Epidermal melanocyte (primary cell): Measurements from ENCODE around the gene ETV5.

Source experiments
- DNase-seq: peaks from one replicate; pipeline ENCODE4 v3.0.0; 2011; ENCODE audit warnings: low spot score; ENCODE audit not compliant: insufficient read length

Gene ETV5

DNA sequence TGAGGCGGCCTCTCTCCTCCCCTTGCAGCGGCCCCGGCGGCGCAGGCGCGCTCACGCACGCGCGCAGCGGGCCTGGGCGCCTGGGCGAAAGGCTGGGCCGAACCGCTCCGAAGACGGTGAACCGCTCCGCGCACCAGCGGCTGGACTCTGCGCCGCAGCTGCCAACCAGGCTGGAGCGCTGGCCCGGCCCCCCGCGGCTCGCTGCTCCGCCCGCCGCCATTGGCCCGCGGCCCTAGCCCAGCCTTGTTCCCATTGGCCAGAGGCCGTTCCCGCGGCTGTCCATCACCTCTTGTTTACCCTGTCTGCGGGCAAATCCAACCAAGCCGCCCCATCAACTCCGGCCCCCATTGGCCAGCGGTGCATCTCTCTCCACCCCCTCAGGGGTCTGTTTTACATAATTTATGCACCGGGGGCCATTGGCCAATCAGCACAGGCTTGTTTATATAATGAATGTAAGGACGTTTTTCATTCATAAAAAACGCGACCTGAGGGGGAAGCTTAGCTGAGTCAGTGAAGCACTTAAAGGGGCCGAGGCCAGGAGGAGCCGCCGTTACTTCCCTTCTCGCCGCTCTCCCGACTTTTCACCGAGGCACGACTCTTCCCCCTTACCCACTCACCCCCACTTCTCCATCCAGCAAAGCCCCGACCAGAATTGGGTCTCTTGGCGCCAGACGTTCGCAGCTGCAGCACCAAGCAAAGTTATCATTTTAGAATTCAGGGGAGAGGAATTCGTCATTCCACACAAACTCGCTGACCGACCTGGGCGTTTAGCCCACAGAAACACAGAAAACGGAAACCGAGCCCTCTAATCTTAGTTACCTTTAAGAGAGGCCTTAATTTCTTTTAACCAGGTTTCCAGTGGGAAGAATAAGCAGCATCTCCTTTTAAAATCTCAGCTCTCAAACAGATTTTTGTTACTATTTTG, at the start of gene ETV5:
Gene ETV5, minus strand, starts transcription at position 149 of the 925 bp plus-strand sequence. CDS start 3,221 bp downstream, outside the sequence.
- DNase-seq: peak; percentile 96

DNA sequence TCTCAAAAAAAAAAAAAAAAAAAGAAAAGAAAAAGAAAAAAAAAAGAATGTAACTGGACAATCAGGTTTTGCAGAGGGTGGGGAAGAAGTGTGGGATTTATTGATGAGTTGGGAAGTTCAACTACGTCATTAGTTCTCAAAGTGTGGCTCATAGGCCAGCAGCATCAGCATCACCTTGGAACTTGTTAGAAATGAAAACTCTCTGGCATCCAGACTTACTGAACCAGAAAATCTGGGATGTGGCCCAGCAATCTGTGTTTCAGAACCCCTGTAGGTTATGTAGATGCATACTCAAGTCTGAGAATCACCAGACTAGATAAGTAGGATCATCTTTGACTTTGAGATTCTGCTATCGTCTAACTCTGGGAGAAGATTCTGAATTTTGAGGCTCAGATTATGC, 45.8 kb upstream of the ETV5 start:
- DNase-seq: no peak

DNA sequence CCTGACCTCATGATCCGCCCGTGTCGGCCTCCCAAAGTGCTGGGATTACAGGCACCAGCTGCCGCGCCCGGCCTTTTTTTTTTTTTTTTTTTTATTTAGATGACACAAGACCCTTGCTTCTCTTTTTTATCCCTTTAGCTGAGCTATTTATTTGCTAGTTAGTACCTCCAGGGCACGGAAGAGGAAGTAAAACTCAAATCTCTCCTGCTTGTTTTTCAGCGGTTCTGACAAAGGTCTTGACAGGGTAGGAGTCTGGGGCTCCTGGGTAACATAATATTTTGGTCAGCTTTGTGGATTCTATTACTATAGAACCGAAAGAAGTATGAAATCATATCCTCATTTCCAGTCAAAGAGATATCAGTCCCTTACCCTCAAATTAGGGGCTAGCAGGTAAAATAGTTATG, 44.0 kb upstream of the ETV5 start:
- no peak for DNase-seq

DNA sequence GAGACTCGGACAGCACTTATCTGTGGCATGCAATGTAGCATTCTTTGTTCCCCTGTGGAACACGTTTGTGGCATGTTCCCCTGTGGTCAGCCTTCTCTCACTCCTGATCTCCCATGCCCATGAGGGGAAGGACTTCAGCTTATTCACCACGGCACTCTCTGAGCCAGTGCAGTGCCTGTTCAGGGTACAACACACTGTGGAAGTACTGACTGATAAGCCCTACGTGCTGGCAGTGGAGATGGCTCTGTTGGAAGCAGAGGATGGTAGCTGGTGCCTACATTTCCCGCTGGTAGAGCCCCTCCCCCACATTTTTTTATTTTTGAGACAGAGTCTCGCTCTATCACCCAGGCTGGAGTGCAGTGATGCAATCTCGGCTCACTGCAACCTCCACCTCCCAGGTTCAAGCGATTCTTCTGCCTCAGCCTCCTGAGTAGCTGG, 43.5 kb upstream of the ETV5 start:
- no peak for DNase-seq

DNA sequence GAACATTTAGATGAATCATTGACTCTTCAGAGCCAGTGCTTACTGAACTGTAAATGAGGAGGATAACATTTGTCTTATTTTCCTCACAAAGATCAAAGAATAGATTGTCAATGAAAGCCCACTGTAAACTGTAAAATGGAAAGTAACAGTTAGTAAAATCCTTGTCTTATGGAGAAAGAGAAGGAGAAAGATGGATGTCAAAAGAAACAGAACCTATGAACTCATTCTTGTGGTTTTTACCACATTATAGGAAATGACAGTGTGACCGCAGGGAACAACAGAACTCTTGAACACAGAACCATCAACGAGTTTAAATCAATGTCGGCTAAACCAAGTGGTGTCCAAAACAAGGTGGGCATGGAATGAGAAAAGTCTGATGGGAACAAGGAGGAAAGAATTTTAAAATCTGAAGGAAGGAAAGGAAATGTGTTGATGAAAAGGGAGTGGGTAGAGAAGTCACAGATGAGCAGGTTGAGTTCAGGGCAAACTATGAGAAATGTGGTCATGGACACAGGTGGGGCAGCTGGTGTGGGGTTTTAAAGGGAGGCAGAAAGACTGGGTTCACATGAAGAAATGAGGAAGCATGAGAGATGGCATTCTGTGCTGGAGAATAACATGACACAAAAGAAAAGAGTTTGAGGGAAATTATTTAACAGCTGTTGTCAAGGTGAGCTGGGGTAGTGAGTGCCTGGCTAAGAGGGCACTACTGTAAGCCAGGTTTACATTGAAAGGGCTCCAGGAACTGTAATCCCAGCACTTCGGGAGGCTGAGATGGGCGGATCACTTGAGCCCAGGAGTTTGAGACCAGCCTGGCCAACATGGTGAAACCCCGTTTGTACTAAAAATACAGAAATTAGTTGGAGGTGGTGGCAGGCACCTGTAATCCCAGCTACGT, 42.4 kb upstream of the ETV5 start:
- no peak for DNase-seq

DNA sequence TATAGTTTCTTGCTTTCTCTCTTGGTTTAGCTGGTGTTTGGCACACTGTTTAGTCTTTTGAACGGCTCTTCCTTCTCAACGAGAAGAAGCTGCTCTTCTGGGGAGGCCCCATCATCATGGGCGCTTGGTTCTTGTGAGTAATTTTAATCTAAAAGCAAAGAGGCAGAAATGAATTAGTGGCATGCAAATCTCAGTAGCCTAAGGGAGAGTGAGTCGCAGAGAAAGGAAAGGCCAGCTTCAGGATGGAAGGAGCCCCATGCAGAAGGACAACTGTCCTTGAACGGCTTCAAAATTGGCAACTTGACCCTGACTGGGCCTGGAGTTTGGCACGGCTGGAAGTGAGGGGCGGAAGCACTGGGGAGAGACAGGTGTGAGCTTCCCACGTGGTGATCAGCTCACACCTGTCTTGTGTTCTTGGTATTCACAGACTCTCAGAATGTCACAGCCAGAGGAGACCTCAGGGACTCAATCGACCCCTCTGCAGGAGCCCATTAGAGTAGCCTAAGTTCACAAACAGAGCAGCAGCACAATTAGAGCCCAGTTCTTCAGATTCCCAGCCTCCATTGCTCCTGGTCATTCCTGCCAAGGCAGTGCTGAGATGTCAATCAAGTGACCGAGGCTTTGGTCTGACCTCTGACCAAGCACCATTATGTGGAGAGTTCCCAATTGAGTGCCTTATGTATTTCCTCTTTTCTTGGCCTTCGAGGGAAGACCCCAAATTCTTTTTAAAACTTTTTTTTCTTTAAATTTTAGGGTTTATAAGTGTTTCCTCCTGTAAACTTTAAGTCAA, 41.3 kb upstream of the ETV5 start:
- no peak for DNase-seq

DNA sequence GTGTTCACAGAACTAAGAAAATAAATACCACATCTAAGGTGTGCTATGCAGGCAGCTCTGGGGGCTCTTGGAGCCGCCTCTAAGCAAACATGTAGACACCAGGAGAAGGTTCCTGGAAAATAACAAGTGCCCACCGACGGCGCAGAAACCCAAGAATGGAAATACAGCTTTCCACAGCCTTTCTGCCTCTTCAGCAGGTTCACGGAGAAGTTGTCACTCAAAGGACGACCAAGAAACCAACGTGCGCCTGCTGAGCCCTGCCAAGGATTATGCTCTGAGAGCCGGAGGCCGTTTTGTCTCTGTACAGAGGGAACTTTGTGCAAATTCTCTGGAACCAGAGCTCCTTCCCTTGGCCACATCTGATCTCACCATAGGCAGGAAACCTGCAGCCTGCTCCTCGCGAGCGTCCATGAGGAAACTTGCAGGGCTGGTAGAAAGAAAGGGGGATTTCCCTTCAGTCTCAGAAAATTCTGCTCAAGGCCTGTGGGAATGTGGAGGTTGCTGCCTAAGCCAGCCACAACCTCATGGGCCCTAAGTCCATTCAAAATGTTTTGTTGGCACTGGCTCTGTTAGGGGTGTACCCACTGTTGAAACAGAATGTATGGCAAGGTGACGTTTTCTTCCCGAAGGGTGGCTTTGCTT, 40.6 kb upstream of the ETV5 start:
- DNase-seq: no peak

DNA sequence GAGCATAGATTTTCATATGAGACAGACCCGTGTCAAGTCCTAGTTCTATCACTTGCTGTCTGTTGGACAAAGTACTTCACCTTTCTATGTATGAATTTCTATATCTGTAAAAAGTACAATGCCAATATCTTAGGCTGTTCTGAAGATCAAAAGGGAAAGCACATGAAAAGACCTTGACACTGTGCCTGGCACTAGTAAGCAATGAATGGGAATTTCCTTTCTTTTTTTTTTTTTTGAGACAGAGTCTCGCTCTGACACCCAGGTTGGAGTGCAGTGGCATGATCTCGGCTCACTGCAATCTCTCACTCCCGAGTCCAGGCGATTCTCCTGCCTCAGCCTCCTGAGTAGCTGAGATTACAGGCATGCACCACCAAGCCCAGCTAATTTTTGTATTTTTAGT, 35.4 kb upstream of the ETV5 start:
- no peak for DNase-seq

DNA sequence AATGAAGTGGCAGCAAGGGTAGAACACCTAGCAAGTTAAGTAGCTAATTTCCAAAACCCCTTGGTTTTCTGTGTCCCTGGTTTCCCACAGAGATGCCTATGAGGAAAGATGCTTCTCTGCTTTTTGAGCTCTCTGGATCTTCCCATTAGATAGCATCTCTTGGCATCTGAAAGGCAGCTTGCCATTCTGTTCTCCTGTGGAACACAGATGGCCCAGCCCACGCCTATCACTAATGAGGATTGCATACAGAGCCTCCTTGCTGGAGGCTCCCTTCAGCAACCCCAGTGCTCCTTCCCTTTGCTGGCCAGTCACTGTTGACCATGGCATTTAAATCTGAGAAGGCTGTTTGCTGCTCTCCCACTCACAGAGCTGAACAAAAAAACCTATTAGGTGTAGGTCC, 34.4 kb upstream of the ETV5 start:
- no peak for DNase-seq

DNA sequence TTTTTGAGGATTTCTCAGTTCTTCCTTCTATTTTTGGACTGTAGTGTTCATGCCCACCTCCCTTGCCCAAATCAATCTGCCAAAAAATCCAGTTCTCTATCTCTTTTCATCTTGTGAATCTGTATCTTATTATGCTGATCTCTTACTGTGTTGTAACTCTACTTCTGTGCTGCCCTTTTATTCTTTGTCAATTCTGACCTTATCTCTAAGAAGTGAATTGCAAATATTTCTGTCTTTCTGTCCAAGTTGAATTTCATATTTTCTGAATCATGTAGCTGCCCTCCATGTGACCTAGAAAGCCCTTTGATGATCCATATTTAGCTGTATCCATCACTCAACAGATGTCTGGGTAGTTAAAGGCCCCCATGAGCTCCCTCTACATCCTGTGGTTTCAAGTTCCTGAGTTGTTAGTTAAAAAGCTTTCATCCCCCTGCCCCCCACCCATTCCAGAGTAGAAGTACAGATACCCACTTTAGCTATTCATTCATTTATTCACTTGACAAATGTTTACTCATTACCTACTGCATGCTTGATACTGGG, 33.6 kb upstream of the ETV5 start:
- no peak for DNase-seq

DNA sequence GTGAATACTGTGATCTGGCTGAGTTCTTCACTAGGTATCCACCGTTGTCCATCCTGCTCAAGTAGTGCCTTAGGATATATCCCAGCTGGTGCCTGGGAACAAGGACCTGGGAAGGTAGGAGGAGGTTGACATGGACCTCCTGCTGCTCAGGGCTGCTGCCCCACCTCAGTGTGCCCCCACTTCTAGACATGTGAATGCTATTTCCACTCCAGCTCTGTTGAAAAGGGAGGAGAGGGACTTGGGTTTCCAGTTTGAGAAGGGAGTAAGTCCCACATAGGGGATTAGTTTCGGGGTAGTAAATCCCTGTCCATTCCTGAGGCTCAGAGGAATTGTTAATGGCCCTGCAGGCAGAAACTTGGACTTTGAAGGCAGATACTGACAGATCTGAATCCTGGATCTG, 32.9 kb upstream of the ETV5 start:
- no peak for DNase-seq

DNA sequence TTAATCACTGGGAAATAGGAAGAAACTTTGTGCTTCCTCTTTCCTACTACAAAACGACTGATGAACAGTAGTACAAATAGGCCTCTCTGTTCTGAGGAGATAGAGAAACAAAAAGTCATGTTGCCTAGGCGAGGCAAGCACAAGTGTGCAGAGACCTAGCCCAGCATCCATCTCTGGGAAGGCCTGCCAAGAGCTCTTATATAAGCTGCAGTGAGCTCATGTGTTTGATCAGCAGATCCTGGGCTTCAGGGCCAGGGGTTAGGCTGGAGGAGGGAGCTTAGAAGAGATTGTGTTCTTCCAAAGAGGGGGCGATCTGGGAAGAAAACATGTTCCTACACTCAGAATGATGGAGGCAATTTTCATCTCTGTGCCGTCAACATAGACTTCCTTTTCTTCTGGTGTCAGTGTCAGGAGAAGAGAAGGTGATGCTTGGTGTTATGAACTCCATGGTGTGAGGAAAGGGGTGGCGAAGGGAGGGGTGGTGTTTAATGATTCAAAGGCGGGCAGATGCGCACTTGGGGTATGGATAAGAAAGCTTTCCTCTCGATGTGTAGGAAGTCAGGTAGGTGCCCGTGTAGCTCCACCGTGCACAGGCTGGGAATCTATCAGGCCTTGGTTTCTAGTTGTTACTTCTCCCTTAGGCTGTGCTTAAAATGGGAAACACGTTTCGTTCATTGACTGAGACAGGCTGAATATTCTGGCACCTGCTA, 29.5 kb upstream of the ETV5 start:
- DNase-seq: no peak

DNA sequence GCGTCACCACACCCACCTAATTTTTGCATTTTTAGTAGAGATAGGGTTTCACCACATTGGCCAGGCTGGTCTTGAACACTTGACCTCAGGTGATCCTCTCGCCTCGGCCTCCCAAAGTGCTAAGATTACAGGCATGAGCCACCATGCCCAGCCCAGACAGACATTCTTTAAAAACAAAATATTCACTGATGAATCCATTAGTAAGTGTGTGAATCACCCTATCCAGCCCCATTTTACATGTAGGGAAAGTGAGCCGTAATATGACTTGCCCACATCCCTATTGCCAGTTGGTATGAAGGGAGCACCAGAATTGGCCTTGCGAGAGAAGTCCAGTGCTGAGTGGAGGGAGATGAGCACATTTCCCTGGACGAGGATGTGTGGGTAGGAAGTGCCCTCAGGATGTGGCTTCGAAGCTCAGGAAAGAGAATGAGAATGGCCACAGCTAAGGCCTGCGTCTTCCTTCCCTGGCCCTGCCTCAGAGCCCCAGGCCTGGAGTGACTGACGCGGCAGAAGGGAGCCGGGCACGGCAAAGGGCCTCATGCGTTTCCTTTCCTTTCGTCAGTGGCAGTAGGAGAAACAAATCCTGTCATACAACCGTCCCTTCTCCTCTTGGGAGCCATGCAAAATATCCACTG, 28.3 kb upstream of the ETV5 start:
- DNase-seq: no peak

DNA sequence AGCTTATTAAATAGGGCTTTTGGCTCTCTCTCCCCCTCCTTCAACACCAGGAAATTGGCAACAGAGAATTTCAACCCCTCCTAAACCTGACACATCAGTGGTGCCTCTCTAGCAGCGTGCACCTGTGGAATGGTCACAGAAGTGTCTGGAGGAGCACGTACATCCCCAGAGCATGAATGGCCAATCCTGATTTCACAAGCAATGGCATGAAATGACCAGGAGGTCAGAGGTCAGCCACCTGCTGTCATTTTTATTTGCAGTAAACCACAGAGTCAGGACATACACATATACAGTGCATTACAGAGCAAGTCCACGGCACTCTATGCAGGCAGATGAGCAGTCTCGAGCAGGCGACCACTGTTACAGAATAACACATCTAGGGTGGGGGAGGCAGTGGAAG, 25.1 kb upstream of the ETV5 start:
- no peak for DNase-seq

DNA sequence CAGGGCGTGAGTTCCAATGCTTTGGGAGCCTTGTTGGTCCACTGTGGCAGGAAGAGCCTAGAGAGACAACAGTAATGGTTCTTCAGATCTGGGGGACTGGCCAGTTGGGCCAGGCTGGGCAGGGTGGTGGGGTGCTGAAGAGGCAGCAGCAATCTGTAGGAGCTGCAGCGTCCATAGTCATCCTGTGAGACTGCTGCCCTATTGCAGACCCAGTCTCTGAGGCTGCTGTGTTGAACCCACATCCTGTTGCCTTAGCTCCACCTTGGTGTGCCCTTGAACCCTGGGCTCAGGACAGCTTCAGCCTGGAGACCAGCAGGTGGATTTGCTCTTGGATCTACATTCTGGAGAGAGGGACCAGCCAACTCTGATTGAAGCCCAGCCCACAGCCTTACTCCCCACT, 23.6 kb upstream of the ETV5 start:
- no peak for DNase-seq

DNA sequence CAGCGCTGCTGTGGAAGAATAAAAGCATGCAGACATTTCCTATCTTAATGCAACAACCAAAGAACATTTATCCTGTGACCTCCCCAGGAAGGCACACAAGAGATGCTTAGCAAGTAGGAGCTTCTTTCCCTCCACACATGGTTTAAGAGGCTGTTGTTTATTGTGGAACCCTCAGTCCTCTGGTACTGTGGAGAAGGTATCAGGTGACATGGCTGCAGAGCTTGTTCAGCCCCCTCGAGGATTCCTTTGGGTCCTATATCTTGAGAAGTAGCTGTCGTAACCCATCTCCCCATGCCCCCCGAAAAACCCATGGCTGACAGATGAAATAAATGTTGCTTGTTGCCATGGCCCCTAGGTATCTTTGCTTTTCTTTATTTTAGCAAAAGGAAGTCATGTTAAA, 20.3 kb upstream of the ETV5 start:
- no peak for DNase-seq

DNA sequence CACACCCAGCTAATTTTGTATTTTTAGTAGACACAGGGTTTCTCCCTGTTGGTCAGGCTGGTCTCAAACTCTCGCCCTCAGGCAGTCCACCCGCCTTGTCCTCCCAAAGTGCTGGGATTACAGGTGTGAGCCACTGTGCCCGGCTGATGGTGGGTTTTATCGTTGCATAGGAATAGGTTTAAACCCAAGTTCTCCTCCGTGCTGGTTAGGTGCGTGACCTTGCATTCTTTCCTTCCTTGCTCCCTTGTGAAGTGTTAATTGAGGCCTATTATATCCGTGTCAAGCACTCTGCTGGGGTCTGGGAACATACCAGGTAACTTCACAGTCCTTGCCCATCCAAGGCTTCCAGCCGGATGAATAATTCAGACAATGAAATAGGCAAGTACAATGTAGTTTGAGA, 19.3 kb upstream of the ETV5 start:
- no peak for DNase-seq

DNA sequence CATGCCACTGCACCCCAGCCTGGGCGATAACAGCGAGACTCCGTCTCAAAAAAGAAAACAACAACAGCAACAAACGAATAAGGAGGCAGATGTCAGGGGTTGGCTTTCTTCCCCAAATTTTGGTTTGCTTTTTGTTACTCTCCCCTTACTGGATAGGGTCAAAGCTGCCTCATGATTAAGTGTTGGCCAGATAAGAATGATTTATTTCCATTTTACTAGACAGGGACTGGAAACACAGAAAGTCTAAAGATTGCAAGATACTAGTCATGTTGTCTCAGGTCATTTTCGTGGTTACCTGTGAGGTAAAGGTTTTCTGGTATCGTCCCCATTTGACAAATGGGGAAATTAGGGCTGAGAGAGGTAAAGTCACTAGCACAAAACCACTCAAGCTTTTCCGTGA, 18.6 kb upstream of the ETV5 start:
- no peak for DNase-seq

DNA sequence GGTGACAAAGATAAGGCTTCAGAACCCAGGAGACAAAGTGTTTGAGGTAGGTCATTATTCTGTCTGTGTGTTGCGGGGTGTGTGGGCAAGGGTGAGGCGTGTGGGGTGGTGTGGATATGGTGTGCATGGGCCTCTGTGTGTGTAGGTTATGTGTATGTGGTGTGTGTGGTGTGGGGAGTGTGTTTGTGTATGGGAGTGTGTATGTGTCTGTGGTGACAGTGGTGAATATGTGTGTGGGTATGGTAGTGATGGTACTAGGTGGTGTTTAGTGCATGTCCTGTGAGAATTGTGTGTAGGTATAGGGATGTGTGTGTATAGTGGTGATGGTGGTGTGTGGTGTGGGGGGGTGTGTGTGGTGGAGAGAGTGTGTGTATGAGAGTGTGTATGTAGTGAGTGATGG, 16.2 kb upstream of the ETV5 start:
- DNase-seq: no peak

DNA sequence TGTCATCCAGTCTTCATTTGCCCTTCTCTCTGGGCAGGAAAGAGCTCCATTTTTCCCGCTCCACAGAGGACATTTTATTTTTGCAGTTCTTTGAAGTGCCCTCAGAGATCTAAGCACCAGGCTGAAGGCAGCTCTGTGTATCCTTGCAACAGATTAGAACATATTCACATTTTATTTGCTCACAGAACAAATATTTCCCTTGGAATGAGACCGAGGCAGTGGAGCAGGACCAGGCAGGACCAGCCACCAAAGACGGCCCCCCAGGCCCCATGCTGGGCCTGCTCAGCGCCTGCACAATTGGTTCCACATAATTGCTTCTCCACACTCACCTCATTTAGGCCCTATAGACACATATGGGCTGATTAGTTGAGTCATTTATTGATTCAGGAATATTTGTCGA, 15.7 kb upstream of the ETV5 start:
- no peak for DNase-seq
